Parathyroid adenoma (tissue), 2 donors: Measurements from ENCODE around the gene RGS19.

Source experiments
- H2AFZ ChIP-seq: fragments of 300-600 bp; sonication (generic); one replicate; pipeline ENCODE4 v1.7.0; 2017; ENCODE audit warnings: antibody characterized with exemption, mild to moderate bottlenecking
- H3K27ac ChIP-seq: fragments of 300-600 bp; sonication (generic); one replicate; pipeline ENCODE4 v1.7.0; 2017
- H3K27me3 ChIP-seq: fragments of 300-600 bp; sonication (generic); one replicate; pipeline ENCODE4 v1.7.0; 2017; ENCODE audit warnings: low read length; ENCODE audit not compliant: control insufficient read depth, insufficient read depth
- H3K36me3 ChIP-seq: fragments of 300-600 bp; sonication (generic); one replicate; pipeline ENCODE4 v1.7.0; 2017; ENCODE audit warnings: low read length; ENCODE audit not compliant: control insufficient read depth, insufficient read depth
- H3K4me1 ChIP-seq: fragments of 300-600 bp; sonication (generic); one replicate; pipeline ENCODE4 v1.7.0; 2017; ENCODE audit warnings: control low read depth
- H3K4me2 ChIP-seq: fragments of 300-600 bp; sonication (generic); one replicate; pipeline ENCODE4 v1.7.0; 2017; ENCODE audit warnings: low read length
- H3K4me3 ChIP-seq: fragments of 300-600 bp; sonication (generic); one replicate; pipeline ENCODE4 v1.7.0; 2017; ENCODE audit warnings: low read depth, low read length
- H3K79me2 ChIP-seq: fragments of 300-600 bp; sonication (generic); one replicate; pipeline ENCODE4 v1.7.0; 2017; ENCODE audit warnings: control low read depth
- H3K9ac ChIP-seq: fragments of 300-600 bp; sonication (generic); one replicate; pipeline ENCODE4 v1.7.0; 2017; ENCODE audit warnings: mild to moderate bottlenecking
- H3K9me3 ChIP-seq: fragments of 300-600 bp; sonication (generic); one replicate; pipeline ENCODE4 v1.7.0; 2017; ENCODE audit warnings: low read length; ENCODE audit not compliant: control insufficient read depth
- TF ChIP-seq, protein P1 (sequence below): fragments of 300-600 bp; sonication (generic); IDR thresholded peaks from one replicate; pipeline ENCODE4 v1.7.0; 2017; ENCODE audit warnings: antibody characterized with exemption, mild to moderate bottlenecking
- donor health status: primary hyperparathyroidism.

The RGS19 gene

DNA sequence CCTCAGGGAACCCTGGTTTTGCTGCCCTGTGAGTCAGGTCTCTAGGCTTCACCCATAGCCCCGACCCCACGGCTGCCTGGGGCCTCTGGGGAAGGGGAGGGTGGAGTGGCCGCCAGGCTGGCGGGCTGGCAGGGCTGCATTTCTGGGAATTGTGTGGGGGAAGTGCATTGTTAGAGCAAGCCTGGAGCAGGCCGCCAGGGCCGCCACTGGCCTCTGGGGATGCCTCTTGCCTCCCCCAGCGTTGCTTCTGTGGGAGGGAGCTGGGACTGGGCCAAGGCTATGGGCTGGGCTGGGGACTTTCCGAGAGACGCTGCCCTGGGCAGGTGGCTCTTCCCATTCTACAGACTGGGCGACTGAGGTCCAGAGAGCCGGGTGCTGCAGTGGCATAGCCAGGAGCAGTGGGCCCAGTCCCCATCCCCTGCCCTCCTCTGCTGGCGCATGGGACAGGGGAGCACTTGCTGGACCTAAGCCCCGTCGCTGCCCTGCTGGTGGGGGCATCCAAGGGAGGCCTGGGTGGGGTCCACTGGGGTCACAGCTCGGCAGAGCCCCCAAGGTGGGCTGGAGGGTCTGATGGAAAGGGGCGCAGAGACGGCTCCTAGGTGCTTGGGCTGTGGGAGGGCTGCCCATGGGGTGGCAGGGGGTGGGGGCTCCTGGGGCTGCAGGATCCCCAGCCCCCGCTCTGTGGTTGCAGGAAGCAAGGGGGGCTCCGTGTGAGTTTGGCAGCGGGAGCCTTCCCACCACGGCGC is 23.3 kb downstream of the RGS19 start:
- H3K9me3 ChIP-seq, result no peaks in the 10 kb centered on the region
- no peak overlapping the region for H3K4me2 ChIP-seq
- H3K27ac ChIP-seq, result peak overlapping the region; percentile 45
- no peaks in the 10 kb centered on the region for H3K36me3 ChIP-seq
- TF ChIP-seq, protein P1, sequence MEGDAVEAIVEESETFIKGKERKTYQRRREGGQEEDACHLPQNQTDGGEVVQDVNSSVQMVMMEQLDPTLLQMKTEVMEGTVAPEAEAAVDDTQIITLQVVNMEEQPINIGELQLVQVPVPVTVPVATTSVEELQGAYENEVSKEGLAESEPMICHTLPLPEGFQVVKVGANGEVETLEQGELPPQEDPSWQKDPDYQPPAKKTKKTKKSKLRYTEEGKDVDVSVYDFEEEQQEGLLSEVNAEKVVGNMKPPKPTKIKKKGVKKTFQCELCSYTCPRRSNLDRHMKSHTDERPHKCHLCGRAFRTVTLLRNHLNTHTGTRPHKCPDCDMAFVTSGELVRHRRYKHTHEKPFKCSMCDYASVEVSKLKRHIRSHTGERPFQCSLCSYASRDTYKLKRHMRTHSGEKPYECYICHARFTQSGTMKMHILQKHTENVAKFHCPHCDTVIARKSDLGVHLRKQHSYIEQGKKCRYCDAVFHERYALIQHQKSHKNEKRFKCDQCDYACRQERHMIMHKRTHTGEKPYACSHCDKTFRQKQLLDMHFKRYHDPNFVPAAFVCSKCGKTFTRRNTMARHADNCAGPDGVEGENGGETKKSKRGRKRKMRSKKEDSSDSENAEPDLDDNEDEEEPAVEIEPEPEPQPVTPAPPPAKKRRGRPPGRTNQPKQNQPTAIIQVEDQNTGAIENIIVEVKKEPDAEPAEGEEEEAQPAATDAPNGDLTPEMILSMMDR, result no peak
- no peaks in the 10 kb centered on the region for H3K79me2 ChIP-seq
- no peak overlapping the region for H3K4me3 ChIP-seq
- no peaks in the 10 kb centered on the region for H3K4me1 ChIP-seq
- no peak overlapping the region for H2AFZ ChIP-seq
- H3K27me3 ChIP-seq, result no peaks in the 10 kb centered on the region
- no peak overlapping the region for H3K9ac ChIP-seq

DNA sequence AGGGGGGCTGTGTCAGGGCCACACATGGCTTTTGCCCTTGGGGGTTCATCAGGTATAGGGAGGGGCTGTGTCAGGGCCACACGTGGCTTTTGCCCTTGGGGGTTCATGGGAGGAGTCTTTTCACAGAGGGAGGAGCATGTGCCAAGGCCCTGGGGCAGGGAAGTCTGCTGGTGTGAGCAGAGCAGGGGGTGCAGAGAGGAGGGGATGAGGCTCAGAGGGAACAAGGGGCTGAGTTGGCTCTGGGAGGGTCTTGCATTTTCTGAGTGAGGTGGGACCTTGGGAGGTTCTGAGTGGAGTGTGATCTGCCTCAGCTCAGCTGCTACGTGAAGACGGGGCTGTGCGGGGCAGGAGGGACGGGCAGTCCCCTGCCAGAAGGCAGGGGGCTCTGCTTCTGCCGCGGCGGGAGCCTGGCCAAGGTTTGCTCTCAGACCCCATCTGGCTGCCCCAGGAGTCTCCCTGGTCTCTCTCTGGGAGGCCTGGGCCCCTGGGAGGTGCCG is 23.9 kb downstream of the RGS19 start:
- TF ChIP-seq, protein P1, result no peak
- no peaks in the 10 kb centered on the region for H3K27me3 ChIP-seq
- H3K9me3 ChIP-seq, result no peaks in the 10 kb centered on the region
- H3K27ac ChIP-seq, result peak overlapping the region; percentile 45
- no peak overlapping the region for H3K4me3 ChIP-seq
- no peak overlapping the region for H2AFZ ChIP-seq
- no peaks in the 10 kb centered on the region for H3K79me2 ChIP-seq
- H3K9ac ChIP-seq, result no peak overlapping the region
- H3K4me1 ChIP-seq, result no peaks in the 10 kb centered on the region
- H3K4me2 ChIP-seq, result no peak overlapping the region
- no peaks in the 10 kb centered on the region for H3K36me3 ChIP-seq

DNA sequence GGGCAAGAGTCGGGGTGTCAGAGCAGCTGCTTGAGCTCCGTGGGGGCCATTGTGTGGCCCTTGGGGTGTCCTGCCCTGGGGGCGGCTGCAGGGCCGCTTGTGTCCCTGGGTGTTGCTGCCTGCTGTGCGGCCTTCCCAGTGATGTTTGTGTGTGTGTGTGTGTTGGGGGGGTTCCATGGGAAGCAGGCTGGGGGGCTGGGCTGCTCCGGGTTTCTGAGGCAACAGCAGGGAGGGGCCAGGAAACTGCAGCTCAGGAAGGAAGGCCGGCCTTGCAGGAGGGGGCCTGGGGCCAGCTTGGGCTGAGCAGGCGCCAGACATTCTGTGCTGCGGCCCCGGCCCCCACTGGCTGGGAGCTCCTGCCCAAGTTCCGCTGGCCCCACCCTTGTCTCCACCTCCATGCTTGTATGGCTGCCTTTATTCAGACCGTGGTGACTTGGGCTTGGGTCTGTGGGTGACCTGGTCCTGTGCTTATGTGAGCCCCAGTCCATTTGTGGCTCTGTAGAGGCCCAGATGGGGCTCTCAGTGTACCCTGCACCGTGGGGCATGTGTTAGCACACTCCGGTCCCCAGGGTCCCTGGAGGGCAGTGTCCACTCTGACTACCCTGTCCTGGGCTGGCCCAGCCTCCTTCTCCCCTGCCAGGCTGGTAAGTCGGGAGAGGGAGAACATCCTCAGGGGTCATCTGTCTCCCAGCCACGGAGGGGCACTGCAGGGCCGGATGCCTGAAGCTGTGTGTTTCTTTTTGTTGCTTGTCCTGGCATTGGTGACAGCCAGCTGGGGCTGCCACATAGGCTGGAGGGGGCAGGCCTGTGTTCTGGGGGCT is 25.3 kb downstream of the RGS19 start:
- no peak overlapping the region for H3K9ac ChIP-seq
- no peaks in the 10 kb centered on the region for H3K4me1 ChIP-seq
- TF ChIP-seq, protein P1, result peak; percentile 13
- H2AFZ ChIP-seq, result no peak overlapping the region
- H3K4me3 ChIP-seq, result no peak overlapping the region
- H3K27me3 ChIP-seq, result no peaks in the 10 kb centered on the region
- H3K4me2 ChIP-seq, result no peak overlapping the region
- H3K27ac ChIP-seq, result peak overlapping the region; percentile 45
- no peaks in the 10 kb centered on the region for H3K79me2 ChIP-seq
- no peaks in the 10 kb centered on the region for H3K9me3 ChIP-seq
- H3K36me3 ChIP-seq, result no peaks in the 10 kb centered on the region

DNA sequence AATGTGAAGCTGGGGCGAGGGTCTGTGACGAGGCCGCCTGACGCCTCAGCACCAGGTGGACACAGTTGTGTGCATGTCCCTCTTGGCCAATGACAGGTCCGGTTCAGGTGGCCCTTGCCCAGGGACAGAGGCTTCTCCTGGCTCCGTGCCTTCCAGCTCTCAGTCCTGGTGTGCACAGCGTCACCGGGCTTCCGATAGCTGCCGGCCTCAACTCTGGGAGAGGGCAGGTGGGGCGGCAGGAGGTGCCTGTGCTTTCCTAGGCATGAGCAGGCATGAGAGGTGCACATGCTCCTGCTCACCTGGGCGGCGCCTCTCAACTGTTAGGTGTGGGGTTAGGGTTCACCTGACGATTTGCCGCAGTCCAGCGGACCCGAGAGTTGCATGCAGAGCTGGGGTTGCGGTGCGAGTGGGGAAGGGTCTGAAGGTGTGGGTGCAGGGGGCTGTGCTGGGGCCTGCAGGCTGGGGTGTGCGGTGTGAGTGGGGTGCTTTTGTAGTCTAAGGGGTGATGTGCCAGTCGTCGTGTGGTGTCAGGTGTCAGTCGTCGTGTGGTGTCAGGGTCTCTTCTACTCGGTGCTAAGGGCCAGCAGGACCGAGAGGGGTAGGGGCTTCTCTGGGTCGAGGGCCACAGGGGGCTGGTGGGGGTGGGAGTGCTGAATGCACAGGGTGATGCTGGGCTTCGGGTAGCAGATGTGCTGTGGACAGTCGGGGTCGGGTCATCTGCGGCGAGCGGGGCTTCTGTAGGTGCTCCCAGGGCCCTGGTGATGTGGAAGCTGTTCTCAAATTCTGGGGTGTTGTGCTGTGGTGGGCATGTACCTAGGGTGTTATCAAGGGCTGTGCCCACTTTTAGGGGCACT is 26.1 kb downstream of the RGS19 start:
- Histone ChIP-seq H3K36me3 (no peaks in the 10 kb centered on the region), H2AFZ (no peak overlapping the region), H3K27me3 (no peaks in the 10 kb centered on the region), H3K4me3 (no peak overlapping the region), H3K79me2 (no peaks in the 10 kb centered on the region), H3K9me3 (no peaks in the 10 kb centered on the region), H3K4me1 (no peaks in the 10 kb centered on the region), H3K4me2 (no peak overlapping the region), H3K9ac (no peak overlapping the region), H3K27ac (peak overlapping the region; percentile 63)
- TF ChIP-seq, protein P1, result no peak
